HepG2 (cell line): Measurements from ENCODE around the gene LYRM9. TPM values are rescaled to one million over a fixed set of nuclear protein-coding genes. Genes with fewer than 3 reads are reported as not detected.

Source experiments
- ATAC-seq: fragments of 200-7000 bp; cut with Tn5 transposase; 3 replicates; pipeline ENCODE4 v1.9.1; 2020; ENCODE audit warnings: mild to moderate bottlenecking, moderate library complexity
- BruUV-seq: library from RNA; stranded (reverse); fragments of 400-500 nt; replicated peaks from 2 replicates; lab custom pipeline; 2021; lab: Mats Ljungman, UMichigan
- CTCF ChIA-PET: fragments of 300-600 bp; formaldehyde crosslinking; extraction: SDS; loops from one replicate; lab custom pipeline; 2021; ENCODE audit warnings: low total read pairs, inconsistent platforms, low intra/inter-chr PET ratio; lab: Yijun Ruan, JAX
- POLR2A ChIA-PET: fragments of 350-600 bp; sonication (Branson Sonifier 250); formaldehyde crosslinking; loops from one replicate; lab custom pipeline; 2020; ENCODE audit warnings: antibody characterized with exemption, inconsistent platforms; lab: Yijun Ruan, JAX
- DNase-seq: peaks from one replicate; pipeline ENCODE4 v3.0.0-alpha.2; 2015; ENCODE audit warnings: low spot score
- FAIRE-seq: peaks from 3 replicates; lab custom pipeline; 2011; peaks lifted over from hg19 to GRCh38; lab: Jason Lieb, UNC
- H2AFZ ChIP-seq: one replicate; pipeline ENCODE4 v1.6.1; 2011; ENCODE audit warnings: low read length, inconsistent platforms
- H3K27ac ChIP-seq: fragments of 300-600 bp; 3 replicates; pipeline ENCODE4 v1.8.0; 2011; ENCODE audit warnings: mixed run types, mild to moderate bottlenecking, mixed read lengths, low read length, inconsistent platforms; ENCODE audit not compliant: insufficient read depth; ENCODE audit errors: extremely low read length
- H3K27me3 ChIP-seq, 2 experiments: fragments of 200-600 bp in 1 of 2; 2 replicates in 1 of 2; 3 replicates in 1 of 2; pipeline versions ENCODE4 v1.6.0 to v1.8.0; 2011; ENCODE audit warnings: low read length in 2 of 2, mild to moderate bottlenecking in 2 of 2, moderate library complexity in 2 of 2, inconsistent platforms in 1 of 2; ENCODE audit not compliant: insufficient read depth in 2 of 2, control insufficient read depth in 1 of 2
- H3K36me3 ChIP-seq, 2 experiments: fragments of 200-600 bp in 1 of 2; replicated peaks in 1 of 2; 2 replicates in 1 of 2; 3 replicates in 1 of 2; pipeline versions ENCODE4 v1.5.1 to v1.8.0; 2011; ENCODE audit warnings: low read length in 2 of 2, inconsistent platforms in 1 of 2; ENCODE audit not compliant: insufficient read depth in 2 of 2, control insufficient read depth in 1 of 2
- H3K4me1 ChIP-seq: 2 replicates; pipeline ENCODE4 v1.5.1; 2012; ENCODE audit warnings: low read length, inconsistent platforms; ENCODE audit not compliant: insufficient read depth
- H3K4me2 ChIP-seq: 2 replicates; pipeline ENCODE4 v1.6.0; 2011; ENCODE audit warnings: low read depth, low read length, inconsistent platforms
- H3K4me3 ChIP-seq, 3 experiments: fragments of 200-600 bp in 1 of 3; sonication (generic), shearing (Covaris generic) in 1 of 3; replicated peaks in 1 of 3; 2 replicates each; pipeline ENCODE4 v1.5.1; 2011 to 2016; ENCODE audit warnings: low read length in 3 of 3, inconsistent platforms in 2 of 3, low read depth in 2 of 3, mild to moderate bottlenecking in 2 of 3, control low read depth in 1 of 3, mixed read lengths in 1 of 3; ENCODE audit not compliant: insufficient read depth in 1 of 3
- H3K79me2 ChIP-seq: one replicate; pipeline ENCODE4 v1.6.1; 2011; ENCODE audit warnings: low read length, inconsistent platforms; ENCODE audit not compliant: insufficient read depth
- H3K9ac ChIP-seq: 2 replicates; pipeline ENCODE4 v1.6.0; 2011; ENCODE audit warnings: mild to moderate bottlenecking, low read depth, low read length, inconsistent platforms; ENCODE audit not compliant: insufficient read depth
- H3K9me3 ChIP-seq: 2 replicates; pipeline ENCODE4 v1.5.1; 2012; ENCODE audit warnings: mild to moderate bottlenecking, low read length
- H4K20me1 ChIP-seq: 2 replicates; pipeline ENCODE4 v1.6.0; 2011; ENCODE audit warnings: inconsistent platforms, mild to moderate bottlenecking, low read length, moderate library complexity; ENCODE audit not compliant: insufficient read depth
- EED ChIP-seq: sonication (generic); formaldehyde crosslinking; IDR thresholded peaks from 2 replicates; pipeline ENCODE4 v1.5.0; 2020; ENCODE audit warnings: mild to moderate bottlenecking, missing genetic modification reagents
- JDP2 ChIP-seq: sonication (generic); formaldehyde crosslinking; IDR thresholded peaks from 2 replicates; pipeline ENCODE4 v1.8.1; 2022; ENCODE audit warnings: missing genetic modification reagents, borderline replicate concordance
- NONO ChIP-seq, 2 experiments: fragments of 450-650 bp in 1 of 2; sonication (generic) in 1 of 2; formaldehyde crosslinking in 1 of 2; IDR thresholded peaks in 1 of 2; conservative IDR thresholded peaks in 1 of 2; 2 replicates each; pipeline versions ENCODE4 v1.6.1 to v1.8.0; 2017 to 2022; ENCODE audit warnings: mild to moderate bottlenecking in 1 of 2, missing genetic modification reagents in 1 of 2, moderate library complexity in 1 of 2
- NR3C1 ChIP-seq: sonication (generic); formaldehyde crosslinking; IDR thresholded peaks from 2 replicates; pipeline ENCODE4 v1.4.0; 2020; ENCODE audit warnings: missing genetic modification reagents
- RBAK ChIP-seq: sonication (generic); formaldehyde crosslinking; IDR thresholded peaks from 2 replicates; pipeline ENCODE4 v1.5.1; 2020; ENCODE audit warnings: mild to moderate bottlenecking, missing genetic modification reagents
- RFX1 ChIP-seq: fragments of 450-650 bp; IDR thresholded peaks from 2 replicates; pipeline ENCODE4 v1.6.1; 2017
- SP1 ChIP-seq, 2 experiments: fragments of 450-650 bp in 1 of 2; sonication (generic) in 1 of 2; formaldehyde crosslinking in 1 of 2; IDR thresholded peaks; 2 replicates each; pipeline versions ENCODE4 v1.4.0 to v1.6.1; 2016 to 2020; ENCODE audit warnings: missing genetic modification reagents in 1 of 2
- TBP ChIP-seq: sonication (generic); formaldehyde crosslinking; IDR thresholded peaks from 2 replicates; pipeline ENCODE4 v1.5.0; 2020; ENCODE audit warnings: missing genetic modification reagents
- ZFYVE20 ChIP-seq: sonication (generic); formaldehyde crosslinking; IDR thresholded peaks from 2 replicates; pipeline ENCODE4 v1.8.0; 2023; ENCODE audit warnings: low read depth, mild to moderate bottlenecking, moderate library complexity, missing genetic modification reagents, borderline replicate concordance
- ZNF652 ChIP-seq: IDR thresholded peaks from 2 replicates; pipeline ENCODE4 v1.6.1; 2016; ENCODE audit warnings: low read depth, borderline replicate concordance
- ZNF746 ChIP-seq: sonication (generic); formaldehyde crosslinking; IDR thresholded peaks from 2 replicates; pipeline ENCODE4 v1.8.0; 2022; ENCODE audit warnings: mild to moderate bottlenecking, missing genetic modification reagents
- ZNF75D ChIP-seq: sonication (generic); formaldehyde crosslinking; IDR thresholded peaks from 2 replicates; pipeline ENCODE4 v1.8.1; 2023; ENCODE audit warnings: missing genetic modification reagents, mild to moderate bottlenecking, borderline replicate concordance
- WGBS: methylation state at CpG from one replicate; pipeline ENCODE4 v1.1.6; 2017; ENCODE audit warnings: low lambda C conversion rate; 5-methylcytosine and 5-hydroxymethylcytosine counted together
- in situ Hi-C: cut with HindIII; loops from 2 replicates; pipeline ENCODE4 v1.10.0; 2017; ENCODE audit warnings: low pct_unique_long_range_greater_than_20kb; ENCODE audit not compliant: extremely low pct_ligation_motif_present
- intact Hi-C: fragments of 100-400 bp; cut with micrococcal nuclease; formaldehyde crosslinking; loops from one replicate; pipeline ENCODE4 v1.10.0; 2022; ENCODE audit not compliant: unreplicated experiment
- polyA plus RNA-seq, 8 experiments: library from polyadenylated mRNA; depleted of rRNA in 3 of 8; stranded (reverse) in 7 of 8; unstranded in 1 of 8; fragments of >200 nt; fragmentation: Illumina TruSeq in 4 of 8; extraction: Trizol in 4 of 8; gene quantifications; 2 replicates each; pipeline versions ENCODE4 v1.2.1 to v1.2.3, GENCODE V29; 2011 to 2016; ENCODE audit warnings: low read depth in 4 of 8, missing spikeins in 1 of 8, mixed read lengths in 1 of 8; ENCODE audit not compliant: insufficient read depth in 1 of 8
- total RNA-seq, 5 experiments: library from RNA; depleted of rRNA; stranded (reverse); fragments of >200 nt; fragmentation: Illumina TruSeq; extraction: Trizol; gene quantifications; 2 replicates each; pipeline ENCODE4 v1.2.3, GENCODE V29; 2016; ENCODE audit warnings: low read depth in 1 of 5
- TF ChIP-seq, protein P1 (sequence below): fragments of 450-650 bp; IDR thresholded peaks from 2 replicates; pipeline ENCODE4 v1.6.1; 2017
- TF ChIP-seq, protein P2 (sequence below): sonication (generic); formaldehyde crosslinking; IDR thresholded peaks from 2 replicates; pipeline ENCODE4 v1.5.0; 2020; ENCODE audit warnings: mild to moderate bottlenecking, missing genetic modification reagents, borderline replicate concordance
- TF ChIP-seq, protein P3 (sequence below): sonication (generic); formaldehyde crosslinking; IDR thresholded peaks from 2 replicates; pipeline ENCODE4 v1.5.0; 2020; ENCODE audit warnings: missing genetic modification reagents
- TF ChIP-seq, protein P4 (sequence below): sonication (generic); formaldehyde crosslinking; IDR thresholded peaks from 2 replicates; pipeline ENCODE4 v1.8.1; 2023; ENCODE audit warnings: missing genetic modification reagents, inconsistent platforms, borderline replicate concordance

LYRM9 gene
- total and polyA plus RNA-seq, 2 of the 13 experiments (the other 11 are each of a cell fraction or from before 2014, with no cell fraction given): 0.24 to 0.66 TPM

DNA sequence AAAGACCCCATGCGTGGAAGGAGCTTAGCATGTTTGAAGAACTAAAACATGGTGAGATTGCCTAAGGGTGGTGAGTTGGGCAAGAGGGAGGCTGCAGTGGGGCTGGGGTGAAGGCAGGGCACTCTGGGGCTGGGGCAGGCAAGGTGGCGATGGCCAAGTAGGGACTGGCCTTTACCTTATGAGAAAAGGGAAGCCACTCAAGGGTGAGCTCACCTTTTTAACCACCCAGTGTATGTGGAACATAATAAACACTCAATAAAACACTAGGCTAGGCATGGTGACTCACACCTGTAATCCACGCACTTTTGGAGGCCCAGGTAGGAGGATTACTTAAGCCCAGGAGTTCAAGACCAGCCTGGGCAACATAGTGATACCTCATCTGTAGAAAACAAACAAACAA, 37.7 kb downstream of the LYRM9 start:
- no peaks in the 10 kb centered on the region for H3K79me2 ChIP-seq
- no peak overlapping the region for H3K9ac ChIP-seq
- POLR2A ChIA-PET: no interaction called here
- BruUV-seq: no TSS peak
- no peak overlapping the region for H3K27ac ChIP-seq
- no peaks in the 10 kb centered on the region for H3K36me3 ChIP-seq
- no peaks in the 10 kb centered on the region for H3K27me3 ChIP-seq
- in situ Hi-C loops (no loop called here), intact Hi-C loops (no loop called here)
- 54% methylated on average over 3 of the region's 3 CpGs for WGBS
- H3K4me2 ChIP-seq: no peak overlapping the region
- H2AFZ ChIP-seq: no peak overlapping the region
- no peak for FAIRE-seq
- no peak for DNase-seq
- CTCF ChIA-PET: no interaction called here
- H3K9me3 ChIP-seq: no peaks in the 10 kb centered on the region
- ATAC-seq: no peak
- no peaks in the 10 kb centered on the region for H4K20me1 ChIP-seq
- H3K4me3 ChIP-seq: no peak overlapping the region
- peaks cover 3% of the 10 kb centered on the region; the same call in 1 of the 2 replicates for H3K4me1 ChIP-seq
- TF ChIP-seq, protein P1, sequence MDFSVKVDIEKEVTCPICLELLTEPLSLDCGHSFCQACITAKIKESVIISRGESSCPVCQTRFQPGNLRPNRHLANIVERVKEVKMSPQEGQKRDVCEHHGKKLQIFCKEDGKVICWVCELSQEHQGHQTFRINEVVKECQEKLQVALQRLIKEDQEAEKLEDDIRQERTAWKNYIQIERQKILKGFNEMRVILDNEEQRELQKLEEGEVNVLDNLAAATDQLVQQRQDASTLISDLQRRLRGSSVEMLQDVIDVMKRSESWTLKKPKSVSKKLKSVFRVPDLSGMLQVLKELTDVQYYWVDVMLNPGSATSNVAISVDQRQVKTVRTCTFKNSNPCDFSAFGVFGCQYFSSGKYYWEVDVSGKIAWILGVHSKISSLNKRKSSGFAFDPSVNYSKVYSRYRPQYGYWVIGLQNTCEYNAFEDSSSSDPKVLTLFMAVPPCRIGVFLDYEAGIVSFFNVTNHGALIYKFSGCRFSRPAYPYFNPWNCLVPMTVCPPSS: no peak
- TF ChIP-seq NR3C1 (CRISPR knock-in tag) (no peak), EED (CRISPR knock-in tag) (no peak), ZNF75D (CRISPR knock-in tag) (no peak), ZNF746 (CRISPR knock-in tag) (no peak), SP1 (IDR thresholded peaks at IDR 0.05) (no peak), SP1 (CRISPR knock-in tag; IDR thresholded peaks at IDR 0.05) (no peak), RFX1 (no peak), NONO (IDR thresholded peaks at IDR 0.05) (no peak), NONO (CRISPR knock-in tag; conservative IDR thresholded peaks at IDR 0.05) (no peak), ZFYVE20 (no peak), RBAK (CRISPR knock-in tag) (no peak), TBP (CRISPR knock-in tag) (no peak), ZNF652 (CRISPR knock-in tag) (no peak), JDP2 (no peak)
- TF ChIP-seq, protein P2, sequence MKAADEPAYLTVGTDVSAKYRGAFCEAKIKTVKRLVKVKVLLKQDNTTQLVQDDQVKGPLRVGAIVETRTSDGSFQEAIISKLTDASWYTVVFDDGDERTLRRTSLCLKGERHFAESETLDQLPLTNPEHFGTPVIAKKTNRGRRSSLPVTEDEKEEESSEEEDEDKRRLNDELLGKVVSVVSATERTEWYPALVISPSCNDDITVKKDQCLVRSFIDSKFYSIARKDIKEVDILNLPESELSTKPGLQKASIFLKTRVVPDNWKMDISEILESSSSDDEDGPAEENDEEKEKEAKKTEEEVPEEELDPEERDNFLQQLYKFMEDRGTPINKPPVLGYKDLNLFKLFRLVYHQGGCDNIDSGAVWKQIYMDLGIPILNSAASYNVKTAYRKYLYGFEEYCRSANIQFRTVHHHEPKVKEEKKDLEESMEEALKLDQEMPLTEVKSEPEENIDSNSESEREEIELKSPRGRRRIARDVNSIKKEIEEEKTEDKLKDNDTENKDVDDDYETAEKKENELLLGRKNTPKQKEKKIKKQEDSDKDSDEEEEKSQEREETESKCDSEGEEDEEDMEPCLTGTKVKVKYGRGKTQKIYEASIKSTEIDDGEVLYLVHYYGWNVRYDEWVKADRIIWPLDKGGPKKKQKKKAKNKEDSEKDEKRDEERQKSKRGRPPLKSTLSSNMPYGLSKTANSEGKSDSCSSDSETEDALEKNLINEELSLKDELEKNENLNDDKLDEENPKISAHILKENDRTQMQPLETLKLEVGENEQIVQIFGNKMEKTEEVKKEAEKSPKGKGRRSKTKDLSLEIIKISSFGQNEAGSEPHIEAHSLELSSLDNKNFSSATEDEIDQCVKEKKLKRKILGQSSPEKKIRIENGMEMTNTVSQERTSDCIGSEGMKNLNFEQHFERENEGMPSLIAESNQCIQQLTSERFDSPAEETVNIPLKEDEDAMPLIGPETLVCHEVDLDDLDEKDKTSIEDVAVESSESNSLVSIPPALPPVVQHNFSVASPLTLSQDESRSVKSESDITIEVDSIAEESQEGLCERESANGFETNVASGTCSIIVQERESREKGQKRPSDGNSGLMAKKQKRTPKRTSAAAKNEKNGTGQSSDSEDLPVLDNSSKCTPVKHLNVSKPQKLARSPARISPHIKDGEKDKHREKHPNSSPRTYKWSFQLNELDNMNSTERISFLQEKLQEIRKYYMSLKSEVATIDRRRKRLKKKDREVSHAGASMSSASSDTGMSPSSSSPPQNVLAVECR (CRISPR knock-in tag): no peak
- TF ChIP-seq, protein P3, sequence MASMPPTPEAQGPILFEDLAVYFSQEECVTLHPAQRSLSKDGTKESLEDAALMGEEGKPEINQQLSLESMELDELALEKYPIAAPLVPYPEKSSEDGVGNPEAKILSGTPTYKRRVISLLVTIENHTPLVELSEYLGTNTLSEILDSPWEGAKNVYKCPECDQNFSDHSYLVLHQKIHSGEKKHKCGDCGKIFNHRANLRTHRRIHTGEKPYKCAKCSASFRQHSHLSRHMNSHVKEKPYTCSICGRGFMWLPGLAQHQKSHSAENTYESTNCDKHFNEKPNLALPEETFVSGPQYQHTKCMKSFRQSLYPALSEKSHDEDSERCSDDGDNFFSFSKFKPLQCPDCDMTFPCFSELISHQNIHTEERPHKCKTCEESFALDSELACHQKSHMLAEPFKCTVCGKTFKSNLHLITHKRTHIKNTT (CRISPR knock-in tag): no peak
- TF ChIP-seq, protein P4, sequence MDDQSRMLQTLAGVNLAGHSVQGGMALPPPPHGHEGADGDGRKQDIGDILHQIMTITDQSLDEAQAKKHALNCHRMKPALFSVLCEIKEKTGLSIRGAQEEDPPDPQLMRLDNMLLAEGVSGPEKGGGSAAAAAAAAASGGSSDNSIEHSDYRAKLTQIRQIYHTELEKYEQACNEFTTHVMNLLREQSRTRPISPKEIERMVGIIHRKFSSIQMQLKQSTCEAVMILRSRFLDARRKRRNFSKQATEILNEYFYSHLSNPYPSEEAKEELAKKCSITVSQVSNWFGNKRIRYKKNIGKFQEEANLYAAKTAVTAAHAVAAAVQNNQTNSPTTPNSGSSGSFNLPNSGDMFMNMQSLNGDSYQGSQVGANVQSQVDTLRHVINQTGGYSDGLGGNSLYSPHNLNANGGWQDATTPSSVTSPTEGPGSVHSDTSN (CRISPR knock-in tag): no peak
